NCI-H345 (cell line): Measurements from ENCODE around the gene FAM118B.
A peak's percentile ranks its signal among the peaks of the same experiment; 100 is the strongest.

Source experiments
- DNase-seq: peaks from one replicate; lab custom pipeline; 2025; lab: John Stamatoyannopoulos, UW

FAM118B gene

DNA sequence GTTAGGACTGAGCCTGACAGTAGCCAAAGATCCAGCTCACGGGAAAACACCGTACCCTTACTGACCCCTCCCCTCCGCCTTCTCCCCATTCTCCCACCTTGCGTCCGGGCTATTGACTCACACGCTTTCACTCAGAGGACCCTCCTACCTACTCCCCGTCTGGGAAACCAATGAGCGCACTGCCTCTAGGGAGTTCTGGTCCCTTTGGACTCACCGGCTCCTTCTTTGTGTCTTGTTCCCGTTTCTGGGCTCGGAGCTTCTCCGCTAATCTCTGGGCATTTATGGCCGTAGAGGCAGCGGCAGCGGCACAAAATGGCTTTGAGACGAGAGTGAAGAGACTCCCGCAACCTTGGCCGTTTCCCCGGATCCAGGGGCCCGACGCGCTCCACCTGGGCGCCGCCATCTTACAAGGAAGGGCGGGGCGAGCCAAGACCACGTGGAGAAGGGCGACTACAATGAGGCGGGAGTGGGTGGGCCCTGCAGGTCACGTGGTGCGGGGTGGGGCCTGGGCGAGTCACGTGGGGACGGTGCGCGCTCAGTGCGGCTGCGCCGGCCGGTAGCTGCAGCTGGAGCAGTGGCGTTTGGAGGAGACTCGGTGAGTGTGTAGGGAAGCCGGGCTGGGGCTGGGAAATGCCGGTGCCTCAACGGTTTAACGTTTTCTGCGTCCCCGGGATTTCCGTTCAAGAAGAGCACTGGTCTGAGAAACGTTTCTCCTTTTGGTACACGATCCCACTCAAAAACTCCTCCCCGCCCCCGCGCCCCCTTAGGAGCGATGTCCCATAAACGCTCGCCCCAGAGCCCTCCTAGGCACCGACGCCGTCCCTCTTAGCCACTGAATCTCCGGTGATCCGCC, at the start of gene FAM118B, which contains the start of gene RPUSD4:
TSS of gene FAM118B (plus strand) at position 547 of the 853 bp plus-strand sequence. CDS start 23,220 bp downstream, outside the sequence.
TSS of gene RPUSD4 (minus strand) at position 415 of the 853 bp plus-strand sequence. CDS start at position 403, 12 bp downstream.
- DNase-seq, result peak; percentile 97

DNA sequence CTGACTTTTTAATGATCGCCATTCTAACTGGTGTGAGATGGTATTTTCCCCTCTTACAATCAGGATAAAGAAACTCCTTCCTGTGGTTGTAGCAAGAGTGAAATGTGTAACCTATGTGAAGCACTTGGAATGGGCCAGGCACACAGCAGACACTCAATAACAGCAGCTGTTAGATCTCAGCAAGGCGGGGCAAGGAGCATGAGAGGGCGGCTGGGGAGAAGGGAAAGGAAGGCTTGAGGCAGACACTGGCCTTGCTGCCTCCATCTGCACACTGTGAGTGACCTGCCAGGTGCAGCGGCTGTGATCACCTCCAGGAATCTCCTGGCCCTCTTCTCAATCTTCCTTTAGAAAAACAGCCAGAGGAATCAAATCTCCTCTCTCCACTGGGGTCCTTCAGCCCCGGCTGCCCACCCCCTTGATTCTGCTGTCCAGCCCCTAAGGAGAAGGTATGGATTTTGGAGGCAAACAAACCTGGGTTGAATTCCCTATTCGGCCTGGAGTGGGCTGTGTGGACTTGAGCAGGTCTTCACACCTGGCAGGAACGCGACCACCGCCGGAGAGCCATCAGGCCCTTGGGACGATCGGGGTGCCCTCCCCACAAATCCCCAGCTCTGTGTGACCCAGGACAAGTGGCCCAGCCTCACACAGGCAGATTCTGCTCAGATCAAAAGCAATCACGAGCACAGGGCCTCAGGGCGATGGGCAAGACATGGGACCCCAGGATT, 49.1 kb upstream of the FAM118B start:
- no peak for DNase-seq

DNA sequence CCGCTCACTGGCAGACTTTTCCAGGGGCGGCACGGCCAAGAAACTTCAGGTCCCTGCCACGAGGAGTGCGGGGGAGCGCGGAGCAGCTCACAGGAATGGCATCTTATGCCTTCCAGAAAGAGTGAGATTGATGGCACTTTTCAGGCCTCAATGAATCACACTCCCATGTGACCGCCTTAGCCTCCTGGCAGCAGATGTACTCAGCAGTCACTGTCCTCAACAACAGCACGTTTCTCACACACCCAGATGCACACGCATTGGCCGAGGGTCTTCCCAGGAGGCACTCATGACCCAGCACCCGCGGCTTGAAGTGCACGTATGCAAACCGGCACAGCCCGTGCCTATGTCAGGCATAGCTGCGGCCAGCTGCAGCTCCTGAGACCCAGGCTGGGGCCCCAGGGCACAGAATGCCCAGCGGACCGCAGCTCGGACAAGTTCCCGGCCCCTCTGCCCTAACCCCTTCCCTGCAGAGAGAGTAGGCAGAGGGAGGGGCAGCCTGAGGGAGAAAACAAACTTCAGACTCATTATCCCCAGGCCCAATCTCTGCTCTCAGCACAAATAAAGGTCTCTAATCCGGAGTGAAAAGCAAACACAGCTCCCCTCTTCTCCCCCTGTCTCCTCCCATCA, 48.4 kb upstream of the FAM118B start:
- peak; percentile 14 for DNase-seq

DNA sequence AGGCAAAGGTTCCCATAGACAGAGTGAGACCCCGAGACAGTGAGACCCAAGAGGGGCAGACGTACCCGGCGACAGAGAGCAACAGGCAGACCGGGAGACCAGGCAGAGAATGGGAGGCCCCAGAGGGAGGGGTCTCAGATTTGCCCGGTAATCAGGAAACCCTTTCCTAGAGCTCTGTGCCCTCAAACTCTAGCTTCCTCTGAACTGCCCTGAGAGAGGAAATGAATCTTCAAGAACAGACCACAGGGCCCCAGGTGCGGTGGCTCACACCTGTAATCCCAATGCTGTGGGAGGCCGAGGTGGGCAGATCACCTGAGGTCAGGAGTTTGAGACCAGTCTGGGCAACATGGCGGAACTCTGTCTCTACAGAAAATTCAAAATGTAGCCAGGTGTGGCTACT, 47.8 kb upstream of the FAM118B start:
- DNase-seq, result no peak

DNA sequence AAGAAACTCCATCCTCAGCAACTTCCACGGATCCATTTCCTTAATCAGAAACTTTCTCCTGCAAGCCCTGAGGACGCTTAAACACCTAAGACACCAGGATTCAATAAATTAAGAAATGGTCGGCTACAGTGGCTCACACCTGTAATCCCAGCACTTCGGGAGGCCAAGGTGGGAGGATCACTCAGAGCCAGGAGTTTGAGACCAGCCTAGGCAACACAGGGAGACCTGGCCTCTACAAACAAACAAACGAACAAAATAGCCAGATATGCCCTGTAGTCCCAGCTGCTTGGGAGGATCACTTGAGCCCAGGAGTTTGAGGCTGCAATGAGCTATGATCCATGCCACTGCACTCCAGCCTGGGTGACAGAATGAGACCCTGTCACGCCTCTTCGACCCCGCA, 46.8 kb upstream of the FAM118B start:
- no peak for DNase-seq

DNA sequence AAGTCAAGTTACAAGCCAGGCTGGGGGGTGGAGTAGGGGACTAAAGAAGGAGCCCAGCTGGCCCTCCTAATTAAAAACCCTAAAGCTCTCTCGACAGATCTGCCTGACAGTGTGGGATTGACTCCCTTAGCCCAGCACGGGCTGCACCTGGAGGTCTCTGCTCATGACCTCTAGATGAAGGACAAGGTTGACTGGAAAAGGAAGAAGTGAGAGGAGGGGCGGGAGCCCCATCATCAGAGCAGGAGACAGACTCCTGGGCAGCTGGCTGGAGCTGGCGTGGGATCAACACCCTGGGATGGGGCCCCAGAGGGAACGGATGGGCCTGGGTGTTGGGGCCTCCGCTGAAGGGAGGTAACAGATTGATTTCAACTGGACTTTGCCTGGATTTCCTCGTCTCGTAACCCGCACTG, 46.3 kb upstream of the FAM118B start:
- DNase-seq, result no peak

DNA sequence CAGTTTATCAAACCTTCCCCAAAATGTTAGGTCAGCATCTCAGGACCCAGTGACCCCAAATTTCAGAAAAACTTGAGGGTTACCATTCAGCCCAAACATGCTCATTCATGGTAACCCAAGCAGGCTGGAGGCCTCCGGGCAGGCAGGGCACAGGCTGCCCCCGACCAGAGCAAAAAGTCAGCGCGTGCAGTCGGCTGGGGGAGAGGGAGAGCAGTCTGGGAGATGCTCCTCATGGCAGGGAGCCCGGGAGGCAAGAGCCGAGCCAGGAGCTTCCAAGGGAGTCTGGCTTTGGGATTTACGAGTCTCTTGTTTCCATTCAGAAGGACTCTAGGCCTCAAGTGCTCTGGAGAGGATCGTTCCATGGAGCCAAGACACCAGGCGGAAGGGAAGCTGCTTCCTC, 45.8 kb upstream of the FAM118B start:
- no peak for DNase-seq

DNA sequence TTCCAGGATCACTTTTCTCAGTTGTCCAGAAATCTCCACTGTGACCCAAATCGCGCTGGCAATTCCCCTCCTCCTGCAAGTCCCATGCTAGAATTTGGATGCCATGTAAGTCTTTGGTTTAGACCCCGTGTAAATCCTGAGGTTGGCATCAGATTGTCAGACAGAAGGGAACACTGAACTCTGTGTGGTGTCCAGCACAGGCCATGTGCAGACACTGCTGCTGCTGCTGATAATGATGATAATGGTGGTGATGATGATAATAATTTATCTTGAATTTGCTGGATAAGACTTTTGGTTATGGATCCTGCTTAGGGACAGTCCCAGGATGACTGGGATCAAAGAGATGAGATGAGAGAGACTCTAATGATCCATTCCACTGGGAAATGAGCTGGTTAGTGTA, 45.2 kb upstream of the FAM118B start:
- no peak for DNase-seq

DNA sequence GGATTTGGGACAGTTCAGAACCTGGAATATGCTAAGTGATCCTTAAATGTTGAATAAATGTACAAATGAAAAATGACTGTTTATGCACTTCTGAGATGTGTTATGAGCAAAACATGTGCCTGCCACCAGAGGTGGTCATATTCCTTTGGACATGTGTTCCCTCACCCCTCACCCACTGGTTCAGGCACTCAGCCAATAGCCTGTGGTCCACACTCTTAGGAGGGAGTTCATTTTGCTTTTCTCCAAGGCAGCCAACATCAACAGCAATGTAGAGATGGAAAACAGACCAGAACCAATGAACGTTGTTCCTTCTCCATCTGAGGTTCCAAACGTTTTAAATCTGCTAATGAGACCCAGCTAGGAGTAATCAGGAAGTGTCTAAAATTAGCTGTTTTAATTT, 44.1 kb upstream of the FAM118B start:
- no peak for DNase-seq

DNA sequence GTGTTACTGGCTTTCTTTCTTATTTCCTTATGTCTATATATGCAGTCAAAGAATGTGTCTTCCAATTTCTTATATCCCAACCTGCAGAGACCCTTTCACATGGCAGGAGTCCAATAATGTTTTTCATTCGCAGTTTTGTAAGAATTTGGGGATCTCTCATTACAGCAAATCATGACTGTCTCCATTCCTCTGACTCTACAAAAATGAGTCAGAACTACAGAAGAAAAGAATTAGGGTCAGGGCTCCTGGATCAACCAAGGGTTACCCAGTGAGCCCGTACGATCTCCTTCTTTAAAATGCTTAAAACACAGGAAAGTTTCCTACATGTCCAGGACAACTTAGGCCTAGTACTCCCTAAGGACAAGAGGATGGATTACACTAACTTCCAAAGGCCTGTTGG, 42.3 kb upstream of the FAM118B start:
- no peak for DNase-seq

DNA sequence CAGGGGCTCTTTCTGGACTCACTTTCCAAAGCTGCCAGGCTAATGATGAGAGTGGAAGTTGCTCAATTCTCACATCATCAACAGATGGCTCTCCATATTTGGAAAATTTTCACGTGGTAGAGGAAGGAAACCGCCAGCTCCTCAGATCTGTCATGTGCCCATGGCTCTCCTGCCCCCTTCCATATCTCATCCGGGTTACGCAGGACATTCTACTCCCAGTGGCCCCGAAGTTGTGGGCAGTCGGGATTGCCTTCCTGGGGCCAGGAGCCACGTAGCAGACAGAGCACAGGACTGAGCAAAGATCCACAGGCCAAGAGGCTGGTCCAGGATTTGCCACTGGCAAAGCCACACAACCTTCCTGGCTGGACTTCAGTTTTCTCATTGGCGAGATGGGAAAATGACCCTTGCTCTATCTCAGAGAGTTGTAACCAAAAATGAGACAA, 39.0 kb upstream of the FAM118B start:
- DNase-seq, result no peak

DNA sequence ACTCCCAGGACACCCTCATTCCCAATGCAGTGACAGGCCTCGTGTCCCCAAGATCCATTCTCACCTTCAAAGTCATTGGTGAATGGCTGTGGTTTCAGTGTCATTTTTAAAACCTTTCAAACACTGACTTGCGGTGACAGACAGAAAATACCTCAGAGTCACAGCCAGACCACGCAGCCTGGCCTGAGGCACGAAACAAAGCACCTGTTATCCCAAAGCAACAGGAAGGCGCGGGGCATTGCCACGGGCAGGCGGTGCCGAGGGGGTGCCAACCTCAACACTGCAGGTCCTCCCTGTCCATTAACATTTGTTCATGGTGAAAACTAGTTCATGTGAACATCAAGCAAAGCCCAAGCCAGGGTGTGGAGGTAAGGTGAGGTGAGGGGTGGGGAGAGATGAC, 38.3 kb upstream of the FAM118B start:
- no peak for DNase-seq

DNA sequence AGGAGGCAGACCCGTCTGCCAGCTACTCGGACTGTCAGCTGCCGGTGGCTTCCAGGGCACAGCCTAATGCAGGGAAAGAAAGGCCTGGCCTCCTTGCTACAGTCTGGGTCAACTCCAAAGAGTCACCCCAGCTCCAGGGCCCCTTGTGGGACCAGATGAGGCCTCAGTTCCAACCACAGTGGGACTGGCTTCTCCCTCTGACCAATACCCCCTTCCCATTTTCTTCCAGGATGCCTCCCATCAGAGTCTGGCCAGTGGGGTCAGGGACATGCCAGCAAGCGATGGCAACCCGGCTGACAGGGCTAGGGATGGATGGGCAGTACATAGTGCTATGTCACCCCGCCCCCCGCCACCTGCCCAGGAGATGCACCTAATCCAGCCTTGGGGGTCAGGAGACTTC, 36.8 kb upstream of the FAM118B start:
- no peak for DNase-seq

DNA sequence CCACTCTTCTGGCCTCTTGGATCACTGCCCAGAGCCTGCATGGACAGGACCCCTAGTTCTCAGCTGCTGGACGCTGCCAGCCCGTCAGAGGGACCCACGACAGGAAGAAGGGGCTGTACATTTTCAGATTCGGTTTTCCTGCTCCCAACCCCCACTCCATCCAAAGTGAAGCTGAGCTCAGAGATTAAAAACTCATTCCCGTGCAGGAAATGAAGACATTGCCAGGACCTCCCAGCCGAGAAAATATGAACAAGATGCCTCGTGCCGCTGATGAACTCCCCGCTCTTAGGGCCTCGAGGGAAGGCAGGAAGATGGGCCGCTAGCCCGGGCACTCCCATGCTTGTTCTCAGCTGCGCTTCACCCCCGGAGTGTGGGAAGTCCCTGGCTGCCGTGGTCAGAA, 36.2 kb upstream of the FAM118B start:
- DNase-seq, result no peak

DNA sequence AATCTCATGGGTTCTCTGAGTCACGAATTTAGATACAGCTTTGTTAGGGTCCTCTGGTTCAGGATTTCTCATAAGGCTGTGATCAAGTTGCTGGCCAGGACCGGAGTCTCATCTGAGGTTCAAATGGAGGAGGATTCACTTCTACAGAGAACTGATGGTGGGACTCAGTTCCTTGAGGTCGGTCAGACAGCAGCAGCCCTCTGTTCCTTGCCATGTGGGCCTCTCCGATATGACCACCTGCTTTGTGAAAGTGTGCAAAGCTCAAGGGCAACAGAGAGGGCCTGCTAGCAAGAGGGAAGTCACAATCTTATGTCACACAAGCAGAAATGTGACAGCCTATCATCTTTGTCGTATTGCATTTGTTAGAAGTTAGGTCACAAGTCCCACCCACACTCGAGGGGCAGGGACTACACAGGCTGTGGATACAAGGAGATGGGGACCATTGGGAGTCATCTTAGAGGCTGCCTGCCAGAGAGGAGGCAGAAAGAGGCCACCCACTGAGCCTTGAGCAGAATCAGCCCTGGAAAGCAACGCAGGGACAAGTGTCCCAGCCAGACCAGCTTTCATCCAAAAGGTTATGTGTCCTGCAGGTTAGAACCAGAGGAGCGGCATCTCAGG, 34.6 kb upstream of the FAM118B start:
- no peak for DNase-seq

DNA sequence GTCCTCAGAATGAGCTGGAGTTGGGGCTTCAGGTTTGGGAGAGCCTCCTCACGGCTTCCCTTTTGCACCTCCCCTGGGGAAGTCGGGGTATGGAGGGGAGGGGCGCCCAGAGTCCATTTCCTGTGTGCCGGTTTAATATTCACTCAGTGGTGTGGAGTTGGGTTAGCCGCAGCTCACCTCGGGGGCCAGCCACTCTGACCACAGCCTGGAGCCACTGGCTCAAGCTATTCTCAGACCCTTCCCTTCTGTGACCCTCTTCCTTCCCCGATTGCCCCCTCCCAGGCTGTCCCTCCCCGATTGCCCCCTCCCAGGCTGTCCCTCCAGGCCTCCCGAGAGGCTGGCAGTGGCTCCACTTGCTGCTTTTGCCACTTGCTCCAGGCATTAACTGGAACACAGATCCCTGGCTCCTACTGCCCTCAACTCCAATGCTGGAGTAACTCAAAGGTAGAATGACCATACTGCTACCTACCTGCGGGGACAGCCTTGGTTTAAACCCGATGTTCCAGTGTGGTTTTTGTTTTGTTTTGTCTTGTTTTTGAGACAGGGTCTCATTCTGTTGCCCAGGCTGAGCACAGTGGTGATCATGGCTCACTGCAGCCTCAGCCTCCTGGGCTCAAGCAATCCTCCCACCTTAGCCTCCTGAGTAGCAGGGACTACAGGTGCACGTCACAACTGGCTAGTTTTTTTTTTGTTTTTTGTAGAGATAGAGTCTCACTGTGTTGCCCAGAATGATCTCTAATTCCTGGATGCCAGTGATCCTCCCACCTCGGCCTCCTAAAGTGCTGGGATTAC, 29.4 kb upstream of the FAM118B start:
- no peak for DNase-seq

DNA sequence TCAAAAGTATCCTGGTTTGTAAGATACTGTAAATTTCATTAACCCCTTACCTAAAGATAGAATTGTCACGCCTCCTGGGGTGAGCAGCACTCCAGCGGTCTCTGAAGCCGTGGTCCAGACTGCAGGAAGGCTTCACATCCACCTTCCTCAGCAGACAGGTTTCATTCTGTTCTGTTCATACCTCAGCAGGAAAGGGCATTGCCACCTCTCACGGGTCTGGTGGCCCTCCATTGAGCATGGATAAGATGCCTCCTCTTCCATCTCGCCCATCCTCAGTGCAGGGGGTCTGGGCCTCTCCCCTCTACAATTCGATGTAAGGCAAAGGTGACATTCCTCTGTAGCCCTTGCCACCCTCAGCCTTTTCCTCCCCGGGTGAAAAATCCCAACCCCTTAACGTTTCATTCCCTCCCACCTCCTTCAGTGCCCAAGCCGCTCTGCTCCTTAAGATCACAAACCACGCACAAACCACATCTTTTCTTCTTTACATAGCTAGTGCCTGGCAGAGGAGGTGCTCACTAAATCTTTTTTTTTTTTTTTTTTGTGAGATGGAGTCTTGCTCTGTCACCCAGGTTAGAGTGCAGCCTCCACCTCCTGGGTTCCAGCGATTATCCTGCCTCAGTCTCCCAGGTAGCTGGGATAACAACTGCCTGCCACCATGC, 28.7 kb upstream of the FAM118B start:
- DNase-seq, result no peak

DNA sequence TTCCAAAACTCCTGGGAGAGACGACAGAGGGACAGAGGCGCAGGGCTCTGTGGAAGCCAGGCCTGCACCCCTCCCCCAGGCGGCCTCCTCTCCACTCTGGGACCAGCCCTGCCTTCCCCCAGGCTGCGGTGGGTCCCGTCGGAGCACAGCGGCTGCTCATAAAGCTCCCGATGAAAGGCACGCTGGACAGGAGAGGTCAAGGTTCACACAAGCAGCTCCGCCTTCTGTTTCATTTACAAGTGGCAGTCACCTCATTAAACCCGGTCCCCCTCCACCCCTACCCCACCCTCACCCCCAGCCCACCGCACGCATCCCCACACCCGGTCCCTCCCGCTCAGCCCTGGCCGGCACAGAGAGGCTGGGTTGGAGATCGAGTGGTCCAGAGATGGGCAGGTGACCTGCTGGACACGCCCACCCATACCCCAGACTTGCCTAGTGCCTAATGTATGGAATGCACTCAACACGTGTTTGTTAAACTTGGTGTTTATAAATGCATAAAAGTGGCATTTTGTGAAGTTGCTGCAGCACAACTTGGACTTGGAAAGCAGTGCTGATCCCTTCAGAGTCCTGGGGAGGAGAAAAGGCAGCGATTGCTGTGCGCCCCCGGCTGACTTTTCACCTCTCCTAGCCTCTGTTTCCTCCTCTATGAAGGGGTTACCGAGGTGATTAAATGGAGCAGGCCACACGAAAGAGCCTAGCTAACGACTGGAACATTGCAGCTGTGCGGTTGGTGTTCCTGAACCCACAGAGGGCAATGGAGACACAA, 26.1 kb upstream of the FAM118B start:
- DNase-seq, result no peak

DNA sequence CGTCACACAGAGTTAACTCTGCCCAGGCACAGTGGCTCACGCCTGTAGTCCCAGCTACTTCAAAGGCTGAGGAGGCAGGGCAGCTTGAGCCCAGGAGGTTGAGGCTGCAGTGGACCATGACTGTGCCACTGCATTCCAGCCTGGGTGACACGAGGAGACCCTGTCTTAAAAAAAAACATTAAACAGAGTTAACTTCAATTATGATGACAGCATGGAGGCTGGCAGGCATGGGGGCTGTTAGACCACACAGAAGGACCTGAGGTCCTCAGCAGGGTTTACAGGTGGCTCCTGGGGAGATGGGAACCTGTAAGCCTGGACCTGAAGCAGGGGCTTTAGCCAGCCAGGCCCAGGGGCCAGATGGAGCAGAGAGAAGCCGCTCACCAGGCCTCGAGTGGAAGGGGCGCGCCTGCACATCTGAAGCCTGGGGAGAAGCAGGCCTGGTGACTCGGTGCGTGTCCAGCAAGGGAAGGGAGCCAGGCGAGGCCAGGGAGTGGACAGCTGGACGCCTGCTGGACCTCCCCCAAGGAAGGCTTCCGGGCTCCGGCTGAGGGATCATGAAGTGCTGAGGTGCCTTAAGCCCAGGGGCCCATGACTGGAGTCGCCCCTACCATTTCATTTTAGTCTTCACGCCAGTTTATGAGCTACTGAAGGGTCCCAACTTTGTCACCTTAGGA, 25.4 kb upstream of the FAM118B start:
- no peak for DNase-seq
